Chondrocyte (in vitro differentiated cells): Measurements from ENCODE around the gene KLHDC10. TPM values are rescaled to one million over a fixed set of nuclear protein-coding genes. Genes with fewer than 3 reads are reported as not detected.

Source experiments
- DNase-seq: peaks from one replicate; pipeline ENCODE4 v3.0.0; 2021; ENCODE audit warnings: mixed read lengths, low spot score
- H3K27ac Mint-ChIP-seq: one replicate; pipeline ENCODE4 v1.8.0; 2021; ENCODE audit warnings: mild to moderate bottlenecking, moderate library complexity, mixed read lengths; ENCODE audit not compliant: unreplicated experiment
- H3K27me3 Mint-ChIP-seq: 2 replicates; pipeline ENCODE4 v1.8.0; 2021; ENCODE audit warnings: low read depth, mixed read lengths
- H3K36me3 Mint-ChIP-seq: 2 replicates; pipeline ENCODE4 v1.8.0; 2021; ENCODE audit warnings: low read depth, mixed read lengths
- H3K4me1 Mint-ChIP-seq: 2 replicates; pipeline ENCODE4 v1.8.0; 2021; ENCODE audit warnings: low read depth, mild to moderate bottlenecking, mixed read lengths
- H3K4me3 Mint-ChIP-seq: one replicate; pipeline ENCODE4 v1.8.0; 2021; ENCODE audit warnings: mild to moderate bottlenecking, moderate library complexity, mixed read lengths; ENCODE audit not compliant: unreplicated experiment
- H3K9me3 Mint-ChIP-seq: 2 replicates; pipeline ENCODE4 v1.8.0; 2021; ENCODE audit warnings: low read depth, mixed read lengths
- CTCF ChIP-seq: fragments of 200-600 bp; sonication (generic); IDR thresholded peaks from 2 replicates; pipeline ENCODE4 v1.5.0; 2021; ENCODE audit warnings: antibody characterized with exemption, mild to moderate bottlenecking, moderate library complexity
- total RNA-seq: library from RNA; stranded (reverse); gene quantifications from 3 replicates; pipeline ENCODE4 v1.2.1, GENCODE V29; 2021

Gene KLHDC10
- total RNA-seq, 1 donor from 2014 or later: 28.0 TPM

GRCh38 chr7:130091999-130092398, 21.7 kb downstream of the KLHDC10 start:
- H3K27ac Mint-ChIP-seq: no peak overlapping the region
- H3K4me1 Mint-ChIP-seq: peaks cover 5% of the 10 kb centered on the region
- no peaks in the 10 kb centered on the region for H3K9me3 Mint-ChIP-seq
- no peak for DNase-seq
- no peak for TF ChIP-seq CTCF
- H3K4me3 Mint-ChIP-seq: no peak overlapping the region
- no peaks in the 10 kb centered on the region for H3K27me3 Mint-ChIP-seq
- H3K36me3 Mint-ChIP-seq: no peaks in the 10 kb centered on the region

- DNase-seq: no peak
- Mint-ChIP-seq H3K9me3 (no peaks in the 10 kb centered on the region), H3K27ac (no peak overlapping the region), H3K36me3 (no peaks in the 10 kb centered on the region), H3K4me3 (no peak overlapping the region), H3K27me3 (no peaks in the 10 kb centered on the region), H3K4me1 (no peaks in the 10 kb centered on the region)
- no peak for TF ChIP-seq CTCF
These were observed 22.3 kb downstream of the KLHDC10 start for GRCh38 chr7:130092598-130092997.

GRCh38 chr7:130095812-130096211, 25.5 kb downstream of the KLHDC10 start:
- no peak for TF ChIP-seq CTCF
- Mint-ChIP-seq H3K27me3 (no peaks in the 10 kb centered on the region), H3K4me3 (no peak overlapping the region), H3K4me1 (no peaks in the 10 kb centered on the region), H3K27ac (no peak overlapping the region), H3K36me3 (peaks cover 3% of the 10 kb centered on the region), H3K9me3 (no peaks in the 10 kb centered on the region)
- no peak for DNase-seq

GRCh38 chr7:130096243-130096827, 26.0 kb downstream of the KLHDC10 start:
- H3K4me3 Mint-ChIP-seq: no peak overlapping the region
- DNase-seq: no peak

GRCh38 chr7:130099331-130099730, 29.0 kb downstream of the KLHDC10 start:
- Mint-ChIP-seq H3K4me1 (no peaks in the 10 kb centered on the region), H3K36me3 (peaks cover 3% of the 10 kb centered on the region), H3K9me3 (no peaks in the 10 kb centered on the region), H3K4me3 (no peak overlapping the region), H3K27ac (no peak overlapping the region), H3K27me3 (no peaks in the 10 kb centered on the region)
- DNase-seq: no peak
- no peak for TF ChIP-seq CTCF

More at GRCh38 chr7:130096243-130096827, 26.0 kb downstream of the KLHDC10 start:
- Mint-ChIP-seq H3K27ac (no peak overlapping the region), H3K36me3 (peaks cover 3% of the 10 kb centered on the region), H3K9me3 (no peaks in the 10 kb centered on the region), H3K27me3 (no peaks in the 10 kb centered on the region), H3K4me1 (no peaks in the 10 kb centered on the region)
- peak; percentile 78 for TF ChIP-seq CTCF
